ENCODE measurements around the gene CHD3. TPM values are rescaled to one million over a fixed set of nuclear protein-coding genes. Genes with fewer than 3 reads are reported as not detected.

CHD3 gene
- total and polyA plus RNA-seq, 2 experiments from 2014 or later: 2.9 to 9.7 TPM

DNA sequence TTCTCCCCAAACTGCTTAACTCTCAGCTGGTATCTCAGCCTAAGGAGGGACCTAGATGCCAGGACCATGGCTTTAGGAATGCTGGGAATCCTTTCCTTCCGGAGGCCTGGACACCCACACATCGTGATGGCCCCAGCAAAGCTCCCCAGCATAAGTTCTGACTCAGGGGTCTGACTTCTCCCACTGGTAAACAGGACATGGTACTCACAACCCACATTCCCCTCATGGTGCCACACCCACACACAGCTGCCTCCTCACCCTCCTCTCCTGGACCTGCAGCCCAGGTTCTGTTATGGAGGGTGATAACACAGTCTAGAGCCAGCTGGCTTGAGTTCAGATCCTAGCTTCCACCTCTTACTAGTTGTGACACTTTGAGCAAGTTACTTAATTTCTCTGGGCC lies 28.2 kb downstream of the CHD3 start:
- peaks cover 4% of the 10 kb centered on the region; the same call in 1 of the 2 replicates for H3F3A ChIP-seq (replicated peaks; ENCODE audit: low read depth)
- no peaks in the 10 kb centered on the region for H3K36me3 ChIP-seq (ENCODE audit: insufficient read depth)
- no peak overlapping the region for H2AFZ ChIP-seq
- Mint-ChIP-seq H3K36me3 (ENCODE audit: low read depth) (no peaks in the 10 kb centered on the region), H3K27ac (no peak overlapping the region), H3K9me3 (peaks cover 11% of the 10 kb centered on the region), H3K4me1 (peaks cover 15% of the 10 kb centered on the region), H3K27me3 (ENCODE audit: insufficient read depth, low read depth, poor library complexity) (peaks cover 50% of the 10 kb centered on the region), H3K4me3 (peak overlapping the region; percentile 62)
- H3K4me1 ChIP-seq (ENCODE audit: insufficient read depth): no peaks in the 10 kb centered on the region
- peak overlapping the region; percentile 57; the same call in 1 of the 2 replicates for H3K4me3 ChIP-seq
- DNase-seq (ENCODE audit: low spot score) (no peak), ATAC-seq (no peak)
- peaks cover 70% of the 10 kb centered on the region for H3K27me3 ChIP-seq (ENCODE audit: insufficient read depth)
- no peaks in the 10 kb centered on the region for H3K79me2 ChIP-seq (replicated peaks; ENCODE audit: insufficient read depth)
- no peaks in the 10 kb centered on the region for H3K9me2 ChIP-seq (ENCODE audit: insufficient read depth)
- TF ChIP-seq CREB1 (CRISPR knock-in tag; IDR thresholded peaks at IDR 0.05; ENCODE audit: low read depth) (no peak), STAT1 (IDR thresholded peaks at IDR 0.05; ENCODE audit: unreplicated experiment) (no peak), ZNF114 (CRISPR knock-in tag; IDR thresholded peaks at IDR 0.05) (no peak), ZNF331 (CRISPR knock-in tag; IDR thresholded peaks at IDR 0.05; ENCODE audit: low read depth) (no peak), NANOG (IDR thresholded peaks at IDR 0.05; ENCODE audit: borderline replicate concordance) (no peak), EZH2 (IDR thresholded peaks at IDR 0.05; ENCODE audit: low read depth, unreplicated experiment) (no peak), EZH2phosphoT487 (IDR thresholded peaks at IDR 0.05; ENCODE audit: unreplicated experiment) (no peak), JUNB (IDR thresholded peaks at IDR 0.05; ENCODE audit: unreplicated experiment) (no peak), POLR2AphosphoS5 (IDR thresholded peaks at IDR 0.05; ENCODE audit: low read depth) (no peak)
- TF ChIP-seq, protein P1, sequence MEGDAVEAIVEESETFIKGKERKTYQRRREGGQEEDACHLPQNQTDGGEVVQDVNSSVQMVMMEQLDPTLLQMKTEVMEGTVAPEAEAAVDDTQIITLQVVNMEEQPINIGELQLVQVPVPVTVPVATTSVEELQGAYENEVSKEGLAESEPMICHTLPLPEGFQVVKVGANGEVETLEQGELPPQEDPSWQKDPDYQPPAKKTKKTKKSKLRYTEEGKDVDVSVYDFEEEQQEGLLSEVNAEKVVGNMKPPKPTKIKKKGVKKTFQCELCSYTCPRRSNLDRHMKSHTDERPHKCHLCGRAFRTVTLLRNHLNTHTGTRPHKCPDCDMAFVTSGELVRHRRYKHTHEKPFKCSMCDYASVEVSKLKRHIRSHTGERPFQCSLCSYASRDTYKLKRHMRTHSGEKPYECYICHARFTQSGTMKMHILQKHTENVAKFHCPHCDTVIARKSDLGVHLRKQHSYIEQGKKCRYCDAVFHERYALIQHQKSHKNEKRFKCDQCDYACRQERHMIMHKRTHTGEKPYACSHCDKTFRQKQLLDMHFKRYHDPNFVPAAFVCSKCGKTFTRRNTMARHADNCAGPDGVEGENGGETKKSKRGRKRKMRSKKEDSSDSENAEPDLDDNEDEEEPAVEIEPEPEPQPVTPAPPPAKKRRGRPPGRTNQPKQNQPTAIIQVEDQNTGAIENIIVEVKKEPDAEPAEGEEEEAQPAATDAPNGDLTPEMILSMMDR (conservative IDR thresholded peaks at IDR 0.05; ENCODE audit: low read depth in 2 of 2): no peak
- TF ChIP-seq, protein P2, sequence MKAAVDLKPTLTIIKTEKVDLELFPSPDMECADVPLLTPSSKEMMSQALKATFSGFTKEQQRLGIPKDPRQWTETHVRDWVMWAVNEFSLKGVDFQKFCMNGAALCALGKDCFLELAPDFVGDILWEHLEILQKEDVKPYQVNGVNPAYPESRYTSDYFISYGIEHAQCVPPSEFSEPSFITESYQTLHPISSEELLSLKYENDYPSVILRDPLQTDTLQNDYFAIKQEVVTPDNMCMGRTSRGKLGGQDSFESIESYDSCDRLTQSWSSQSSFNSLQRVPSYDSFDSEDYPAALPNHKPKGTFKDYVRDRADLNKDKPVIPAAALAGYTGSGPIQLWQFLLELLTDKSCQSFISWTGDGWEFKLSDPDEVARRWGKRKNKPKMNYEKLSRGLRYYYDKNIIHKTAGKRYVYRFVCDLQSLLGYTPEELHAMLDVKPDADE (IDR thresholded peaks at IDR 0.05): no peak
- TF ChIP-seq, protein P3, sequence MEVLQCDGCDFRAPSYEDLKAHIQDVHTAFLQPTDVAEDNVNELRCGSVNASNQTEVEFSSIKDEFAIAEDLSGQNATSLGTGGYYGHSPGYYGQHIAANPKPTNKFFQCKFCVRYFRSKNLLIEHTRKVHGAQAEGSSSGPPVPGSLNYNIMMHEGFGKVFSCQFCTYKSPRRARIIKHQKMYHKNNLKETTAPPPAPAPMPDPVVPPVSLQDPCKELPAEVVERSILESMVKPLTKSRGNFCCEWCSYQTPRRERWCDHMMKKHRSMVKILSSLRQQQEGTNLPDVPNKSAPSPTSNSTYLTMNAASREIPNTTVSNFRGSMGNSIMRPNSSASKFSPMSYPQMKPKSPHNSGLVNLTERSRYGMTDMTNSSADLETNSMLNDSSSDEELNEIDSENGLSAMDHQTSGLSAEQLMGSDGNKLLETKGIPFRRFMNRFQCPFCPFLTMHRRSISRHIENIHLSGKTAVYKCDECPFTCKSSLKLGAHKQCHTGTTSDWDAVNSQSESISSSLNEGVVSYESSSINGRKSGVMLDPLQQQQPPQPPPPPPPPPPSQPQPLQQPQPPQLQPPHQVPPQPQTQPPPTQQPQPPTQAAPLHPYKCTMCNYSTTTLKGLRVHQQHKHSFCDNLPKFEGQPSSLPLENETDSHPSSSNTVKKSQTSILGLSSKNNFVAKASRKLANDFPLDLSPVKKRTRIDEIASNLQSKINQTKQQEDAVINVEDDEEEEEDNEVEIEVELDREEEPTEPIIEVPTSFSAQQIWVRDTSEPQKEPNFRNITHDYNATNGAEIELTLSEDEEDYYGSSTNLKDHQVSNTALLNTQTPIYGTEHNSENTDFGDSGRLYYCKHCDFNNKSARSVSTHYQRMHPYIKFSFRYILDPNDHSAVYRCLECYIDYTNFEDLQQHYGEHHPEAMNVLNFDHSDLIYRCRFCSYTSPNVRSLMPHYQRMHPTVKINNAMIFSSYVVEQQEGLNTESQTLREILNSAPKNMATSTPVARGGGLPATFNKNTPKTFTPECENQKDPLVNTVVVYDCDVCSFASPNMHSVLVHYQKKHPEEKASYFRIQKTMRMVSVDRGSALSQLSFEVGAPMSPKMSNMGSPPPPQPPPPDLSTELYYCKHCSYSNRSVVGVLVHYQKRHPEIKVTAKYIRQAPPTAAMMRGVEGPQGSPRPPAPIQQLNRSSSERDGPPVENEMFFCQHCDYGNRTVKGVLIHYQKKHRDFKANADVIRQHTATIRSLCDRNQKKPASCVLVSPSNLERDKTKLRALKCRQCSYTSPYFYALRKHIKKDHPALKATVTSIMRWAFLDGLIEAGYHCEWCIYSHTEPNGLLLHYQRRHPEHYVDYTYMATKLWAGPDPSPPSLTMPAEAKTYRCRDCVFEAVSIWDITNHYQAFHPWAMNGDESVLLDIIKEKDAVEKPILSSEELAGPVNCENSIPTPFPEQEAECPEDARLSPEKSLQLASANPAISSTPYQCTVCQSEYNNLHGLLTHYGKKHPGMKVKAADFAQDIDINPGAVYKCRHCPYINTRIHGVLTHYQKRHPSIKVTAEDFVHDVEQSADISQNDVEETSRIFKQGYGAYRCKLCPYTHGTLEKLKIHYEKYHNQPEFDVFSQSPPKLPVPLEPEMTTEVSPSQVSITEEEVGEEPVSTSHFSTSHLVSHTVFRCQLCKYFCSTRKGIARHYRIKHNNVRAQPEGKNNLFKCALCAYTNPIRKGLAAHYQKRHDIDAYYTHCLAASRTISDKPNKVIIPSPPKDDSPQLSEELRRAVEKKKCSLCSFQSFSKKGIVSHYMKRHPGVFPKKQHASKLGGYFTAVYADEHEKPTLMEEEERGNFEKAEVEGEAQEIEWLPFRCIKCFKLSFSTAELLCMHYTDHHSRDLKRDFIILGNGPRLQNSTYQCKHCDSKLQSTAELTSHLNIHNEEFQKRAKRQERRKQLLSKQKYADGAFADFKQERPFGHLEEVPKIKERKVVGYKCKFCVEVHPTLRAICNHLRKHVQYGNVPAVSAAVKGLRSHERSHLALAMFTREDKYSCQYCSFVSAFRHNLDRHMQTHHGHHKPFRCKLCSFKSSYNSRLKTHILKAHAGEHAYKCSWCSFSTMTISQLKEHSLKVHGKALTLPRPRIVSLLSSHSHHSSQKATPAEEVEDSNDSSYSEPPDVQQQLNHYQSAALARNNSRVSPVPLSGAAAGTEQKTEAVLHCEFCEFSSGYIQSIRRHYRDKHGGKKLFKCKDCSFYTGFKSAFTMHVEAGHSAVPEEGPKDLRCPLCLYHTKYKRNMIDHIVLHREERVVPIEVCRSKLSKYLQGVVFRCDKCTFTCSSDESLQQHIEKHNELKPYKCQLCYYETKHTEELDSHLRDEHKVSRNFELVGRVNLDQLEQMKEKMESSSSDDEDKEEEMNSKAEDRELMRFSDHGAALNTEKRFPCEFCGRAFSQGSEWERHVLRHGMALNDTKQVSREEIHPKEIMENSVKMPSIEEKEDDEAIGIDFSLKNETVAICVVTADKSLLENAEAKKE (CRISPR knock-in tag; IDR thresholded peaks at IDR 0.05): no peak
- TF ChIP-seq, protein P4, sequence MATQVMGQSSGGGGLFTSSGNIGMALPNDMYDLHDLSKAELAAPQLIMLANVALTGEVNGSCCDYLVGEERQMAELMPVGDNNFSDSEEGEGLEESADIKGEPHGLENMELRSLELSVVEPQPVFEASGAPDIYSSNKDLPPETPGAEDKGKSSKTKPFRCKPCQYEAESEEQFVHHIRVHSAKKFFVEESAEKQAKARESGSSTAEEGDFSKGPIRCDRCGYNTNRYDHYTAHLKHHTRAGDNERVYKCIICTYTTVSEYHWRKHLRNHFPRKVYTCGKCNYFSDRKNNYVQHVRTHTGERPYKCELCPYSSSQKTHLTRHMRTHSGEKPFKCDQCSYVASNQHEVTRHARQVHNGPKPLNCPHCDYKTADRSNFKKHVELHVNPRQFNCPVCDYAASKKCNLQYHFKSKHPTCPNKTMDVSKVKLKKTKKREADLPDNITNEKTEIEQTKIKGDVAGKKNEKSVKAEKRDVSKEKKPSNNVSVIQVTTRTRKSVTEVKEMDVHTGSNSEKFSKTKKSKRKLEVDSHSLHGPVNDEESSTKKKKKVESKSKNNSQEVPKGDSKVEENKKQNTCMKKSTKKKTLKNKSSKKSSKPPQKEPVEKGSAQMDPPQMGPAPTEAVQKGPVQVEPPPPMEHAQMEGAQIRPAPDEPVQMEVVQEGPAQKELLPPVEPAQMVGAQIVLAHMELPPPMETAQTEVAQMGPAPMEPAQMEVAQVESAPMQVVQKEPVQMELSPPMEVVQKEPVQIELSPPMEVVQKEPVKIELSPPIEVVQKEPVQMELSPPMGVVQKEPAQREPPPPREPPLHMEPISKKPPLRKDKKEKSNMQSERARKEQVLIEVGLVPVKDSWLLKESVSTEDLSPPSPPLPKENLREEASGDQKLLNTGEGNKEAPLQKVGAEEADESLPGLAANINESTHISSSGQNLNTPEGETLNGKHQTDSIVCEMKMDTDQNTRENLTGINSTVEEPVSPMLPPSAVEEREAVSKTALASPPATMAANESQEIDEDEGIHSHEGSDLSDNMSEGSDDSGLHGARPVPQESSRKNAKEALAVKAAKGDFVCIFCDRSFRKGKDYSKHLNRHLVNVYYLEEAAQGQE (IDR thresholded peaks at IDR 0.05; ENCODE audit: unreplicated experiment): no peak
- no peaks in the 10 kb centered on the region; the same call in 1 of the 2 replicates for H4K20me1 ChIP-seq (replicated peaks; ENCODE audit: insufficient read depth)
- peak overlapping the region; percentile 75; the same call in 1 of the 2 replicates for H3K4me2 ChIP-seq
- no peak overlapping the region for H3K27ac ChIP-seq (ENCODE audit: low read depth)

Data from GM23338 (cell line).